Heart right ventricle (tissue), 16 donors: Measurements from ENCODE around the gene SLX4IP. TPM values are rescaled to one million over a fixed set of nuclear protein-coding genes. Genes with fewer than 3 reads are reported as not detected.

Source experiments
- ATAC-seq, 8 donors: fragments of 200-7000 bp; cut with Tn5 transposase; one replicate each; pipeline ENCODE4 v1.9.1; 2020; ENCODE audit warnings: mild to moderate bottlenecking in 8 of 8, moderate library complexity in 8 of 8, moderate number of reproducible peaks in 1 of 8
- DNase-seq, 2 donors: peaks; one replicate each; pipeline ENCODE4 v3.0.0-alpha.2; 2020
- H3K27ac ChIP-seq, 10 donors: fragments of 200-600 bp; sonication (generic) in 2 of 10; one replicate each; pipeline versions ENCODE4 v1.5.0 to v1.8.0; 2020 to 2022; ENCODE audit warnings: mild to moderate bottlenecking in 3 of 10
- H3K27me3 ChIP-seq, 7 donors: fragments of 200-600 bp; one replicate each; pipeline ENCODE4 v1.8.0; 2021 to 2022; ENCODE audit warnings: mild to moderate bottlenecking in 2 of 7
- H3K36me3 ChIP-seq, 9 donors: fragments of 200-600 bp; sonication (generic) in 1 of 9; one replicate each; pipeline versions ENCODE4 v1.5.0 to v1.8.0; 2020 to 2022; ENCODE audit warnings: mild to moderate bottlenecking in 2 of 9
- H3K4me1 ChIP-seq, 9 donors: fragments of 200-600 bp; sonication (generic) in 1 of 9; one replicate each; pipeline versions ENCODE4 v1.5.0 to v1.8.0; 2020 to 2022; ENCODE audit warnings: mild to moderate bottlenecking in 4 of 9
- H3K4me3 ChIP-seq, 10 donors: fragments of 200-600 bp; sonication (generic) in 2 of 10; one replicate each; pipeline versions ENCODE4 v1.5.0 to v1.8.0; 2020 to 2022; ENCODE audit warnings: mild to moderate bottlenecking in 7 of 10, moderate library complexity in 2 of 10
- H3K9me3 ChIP-seq, 11 donors: fragments of 200-600 bp in 10 of 11; sonication (generic) in 2 of 11; one replicate each; pipeline versions ENCODE4 v1.5.0 to v1.8.0; 2013 to 2022; ENCODE audit warnings: mild to moderate bottlenecking in 2 of 11, control low read depth in 1 of 11, moderate library complexity in 1 of 11
- CTCF ChIP-seq, 9 donors: fragments of 200-600 bp; sonication (generic) in 2 of 9; IDR thresholded peaks; one replicate each; pipeline versions ENCODE4 v1.5.0 to v1.8.0; 2021 to 2022; ENCODE audit warnings: antibody characterized with exemption in 9 of 9, mild to moderate bottlenecking in 5 of 9, moderate library complexity in 1 of 9
- WGBS, 2 donors: extraction: QIAGEN DNeasy Blood & Tissue Kit; methylation state at CpG; one replicate each; pipeline ENCODE4 v1.1.7; 2013; ENCODE audit warnings: inconsistent platforms in 1 of 2; 5-methylcytosine and 5-hydroxymethylcytosine counted together
- intact Hi-C, 10 donors: fragments of 100-400 bp; cut with DNase I; formaldehyde crosslinking; loops; one replicate each; pipeline versions ENCODE4 v1.11.1 to v1.14.2; 2022
- polyA plus RNA-seq, 2 donors: library from polyadenylated mRNA; stranded (reverse); fragments of 200-250 nt; gene quantifications; one replicate each; pipeline ENCODE4 v1.2.3, GENCODE V29; 2013
- total RNA-seq, 10 donors: library from RNA; stranded (reverse); fragmentation: NEBNext Ultra II Directional in 3 of 10; extraction: Animal tissue kit (Norgen Biotek cat#: 25700) in 3 of 10; gene quantifications; one replicate each; pipeline versions ENCODE4 v1.2.1 to v1.2.4, GENCODE V29; 2021 to 2023
- donor health status: Arrhythmogenic right ventricular cardiomyopathy.
- donor health status: ischemic (EF 13 %, LVEDD 7.1; RV severe dilation, severe dysfunction).
- donor health status: healthy with polysubstance abuse.
- donor health status: DM: no; HTN: yes; CAD: no.
- donor health status: DM: no; HTN: no; CAD: no.
- donor health status: ischemic (EF 25% LVEDD 6.9; RV normal size, moderate dysfunction).
- donor health status: ischemic (EF 25% LVEDD 5.7; RV mildly dilated, moderate dysfunction).
- donor health status: healthy.
- donor health status: DM: yes; HTN: yes; CAD: no.
- donor health status: Ischemic cardiomyopathy.
- donor health status: ischemic (EF 35%, LVEDD 5.7; RV mildly dilated, moderate dysfunction).
- donor health status: nonischemic (EF 11% LVEDD 7.7; RV severe dilation, severe dysfunction).
- donor health status: DM: yes; HTN: yes; CAD: no.
- donor health status: PGD.
- donor health status: ischemic (EF 29% LVEDD 5.4; RV normal size, mild dysfunction).
- donor health status: nonischemic (EF 23%, LVEDD 6.1; RV moderate dilation, normal function).

Gene SLX4IP
- total and polyA plus RNA-seq, 12 donors, result 0.71 to 3.1 (median 2.6) TPM

GRCh38 chr20:10645205-10645570 is 210.1 kb downstream of the SLX4IP start:
- peaks cover 0 to 100% (median 94%) of the 10 kb centered on the region in 9 donors for H3K36me3 ChIP-seq
- ATAC-seq (no peak), DNase-seq (no peak)
- 87 to 89% methylated on average over 10 of the region's 10 CpGs for WGBS, 2 donors
- no peaks in the 10 kb centered on the region for H3K9me3 ChIP-seq
- H3K27me3 ChIP-seq, result no peaks in the 10 kb centered on the region
- H3K4me3 ChIP-seq, result no peak overlapping the region
- H3K27ac ChIP-seq, result peak overlapping the region in 2 of 10 donors; percentile 25 to 48
- TF ChIP-seq CTCF (IDR thresholded peaks at IDR 0.05), result no peak
- intact Hi-C loops, result loop anchor here in 1 of 10 donors (10.0 kb wide), 1 partner anchor 180 kb away; no protein-coding TSS in a partner anchor
- peaks cover 3 to 76% (median 23%) of the 10 kb centered on the region in 9 donors for H3K4me1 ChIP-seq

GRCh38 chr20:10646006-10646405 is 210.9 kb downstream of the SLX4IP start:
- Histone ChIP-seq H3K36me3 (peaks cover 0 to 100% (median 93%) of the 10 kb centered on the region in 9 donors), H3K4me3 (no peak overlapping the region), H3K27me3 (no peaks in the 10 kb centered on the region), H3K4me1 (peaks cover 5 to 76% (median 26%) of the 10 kb centered on the region in 9 donors), H3K9me3 (no peaks in the 10 kb centered on the region), H3K27ac (peak overlapping the region in 1 of 10 donors; percentile 48)
- ATAC-seq (no peak), DNase-seq (no peak)
- 81 to 83% methylated on average over 4 of the region's 4 CpGs for WGBS, 2 donors
- TF ChIP-seq CTCF (IDR thresholded peaks at IDR 0.05), result no peak
- intact Hi-C loops, result loop anchor here in 1 of 10 donors (10.0 kb wide), 1 partner anchor 181 kb away; no protein-coding TSS in a partner anchor

- TF ChIP-seq CTCF (IDR thresholded peaks at IDR 0.05), result no peak
- H3K27ac ChIP-seq, result peak overlapping the region in 2 of 10 donors; percentile 37 to 84
- peaks cover 5 to 85% (median 36%) of the 10 kb centered on the region in 9 donors for H3K4me1 ChIP-seq
- H3K4me3 ChIP-seq, result no peak overlapping the region
- DNase-seq, result no peak
- no peaks in the 10 kb centered on the region for H3K27me3 ChIP-seq
- H3K9me3 ChIP-seq, result no peaks in the 10 kb centered on the region
- WGBS, 2 donors, result 82 to 85% methylated on average over 9 of the region's 9 CpGs
- no peak for ATAC-seq
- H3K36me3 ChIP-seq, result peaks cover 0 to 100% (median 83%) of the 10 kb centered on the region in 9 donors
- intact Hi-C loops, result loop anchor here in 1 of 10 donors (10.0 kb wide), 1 partner anchor 182 kb away; no protein-coding TSS in a partner anchor
These were observed 211.8 kb downstream of the SLX4IP start for GRCh38 chr20:10646886-10647420.

- TF ChIP-seq CTCF (IDR thresholded peaks at IDR 0.05), result peak in 6 of 9 donors; percentile 13 to 47 (median 25)
- no peak overlapping the region for H3K4me3 ChIP-seq
- peak overlapping the region in 4 of 10 donors; percentile 2 to 84 (median 28) for H3K27ac ChIP-seq
- H3K27me3 ChIP-seq, result no peaks in the 10 kb centered on the region
- peaks cover 0 to 100% (median 78%) of the 10 kb centered on the region in 9 donors for H3K36me3 ChIP-seq
- ATAC-seq (no peak), DNase-seq (no peak)
- intact Hi-C loops, result loop anchor here in 1 of 10 donors (10.0 kb wide), 1 partner anchor 183 kb away; no protein-coding TSS in a partner anchor
- peaks cover 5 to 90% (median 41%) of the 10 kb centered on the region in 9 donors for H3K4me1 ChIP-seq
- WGBS, 2 donors, result 63 to 66% methylated on average over 9 of the region's 9 CpGs
- no peaks in the 10 kb centered on the region for H3K9me3 ChIP-seq
These were observed 212.4 kb downstream of the SLX4IP start for GRCh38 chr20:10647471-10647870.
